COR-L47 (cell line): ENCODE data around the gene ODC1.
"Not testable (repeated sequence)": the region's sequence is repeated elsewhere in the genome, so short reads cannot be mapped to it uniquely, and the experiment has no call there.

Experiments used
- DNase-seq: peaks from one replicate; lab custom pipeline; 2025; lab: John Stamatoyannopoulos, UW

Gene ODC1

GRCh38 chr2:10478298-10478625 is 30.1 kb upstream of the ODC1 start:
- DNase-seq: no peak

GRCh38 chr2:10477443-10478297 is 29.5 kb upstream of the ODC1 start:
- DNase-seq: no peak

- DNase-seq: no peak
These were observed 28.8 kb upstream of the ODC1 start for GRCh38 chr2:10476723-10477442.

GRCh38 chr2:10475811-10476660 is 27.9 kb upstream of the ODC1 start:
- DNase-seq: no peak

- no peak for DNase-seq
These were observed 27.1 kb upstream of the ODC1 start for GRCh38 chr2:10475221-10475722.

GRCh38 chr2:10473121-10473756 is 25.1 kb upstream of the ODC1 start:
- no peak for DNase-seq

GRCh38 chr2:10471955-10472354 is 23.8 kb upstream of the ODC1 start:
- no peak for DNase-seq

- no peak for DNase-seq
These were observed 23.0 kb upstream of the ODC1 start for GRCh38 chr2:10471046-10471571.

- DNase-seq: no peak
These were observed 22.0 kb upstream of the ODC1 start for GRCh38 chr2:10469955-10470608.

GRCh38 chr2:10469301-10469700 is 21.2 kb upstream of the ODC1 start:
- no peak for DNase-seq

GRCh38 chr2:10467401-10467800 is 19.3 kb upstream of the ODC1 start:
- DNase-seq: no peak

- DNase-seq: no peak
These were observed 18.7 kb upstream of the ODC1 start for GRCh38 chr2:10466801-10467200.

GRCh38 chr2:10465910-10466309 is 17.8 kb upstream of the ODC1 start:
- no peak for DNase-seq

GRCh38 chr2:10462178-10463083 is 14.3 kb upstream of the ODC1 start:
- no peak for DNase-seq

GRCh38 chr2:10460366-10460796 is 12.3 kb upstream of the ODC1 start:
- no peak for DNase-seq

- DNase-seq: no peak
These were observed 9.9 kb upstream of the ODC1 start for GRCh38 chr2:10457846-10458598.

GRCh38 chr2:10457195-10457594 is 9.1 kb upstream of the ODC1 start:
- not testable (repeated sequence) for DNase-seq

- DNase-seq: no peak
These were observed 6.4 kb upstream of the ODC1 start for GRCh38 chr2:10454505-10454904.

- DNase-seq: no peak
These were observed 5.8 kb upstream of the ODC1 start for GRCh38 chr2:10453905-10454298.
